Right kidney (tissue), 1 donor: ENCODE results near the gene MAGIX.
"Not testable (repeated sequence)": the region's sequence is repeated elsewhere in the genome, so short reads cannot be mapped to it uniquely, and the experiment has no call there.

ENCODE experiments used
- DNase-seq: peaks from one replicate; pipeline ENCODE4 v3.0.0-alpha.2; 2016

The MAGIX gene

GRCh38 chrX:49160908-49161307 is 1.6 kb upstream of the MAGIX start:
- DNase-seq: no peak

DNA sequence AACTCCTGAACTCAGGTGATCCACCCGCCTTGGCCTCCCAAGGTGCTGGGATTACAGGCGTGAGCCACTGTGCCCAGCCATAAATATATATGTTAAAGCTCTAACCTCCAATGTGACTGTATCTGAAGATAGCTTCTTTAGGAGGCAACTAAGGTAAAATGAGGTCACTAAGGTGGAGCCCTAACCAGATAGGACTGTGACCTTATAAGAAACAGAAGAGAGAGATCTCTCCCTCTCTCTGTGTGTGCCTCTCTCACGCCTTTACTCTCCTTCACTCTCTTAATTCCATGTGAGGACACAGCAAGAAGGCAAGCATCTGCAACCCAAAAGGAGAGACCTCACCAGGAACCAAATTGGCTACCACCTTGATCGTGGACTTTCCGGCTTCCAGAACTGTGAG is 926 bp upstream of the MAGIX start:
- DNase-seq: no peak

- DNase-seq: peak; percentile 83
These were observed 1.2 kb downstream of the MAGIX start for GRCh38 chrX:49163555-49164419.

- DNase-seq: no peak
These were observed 2.2 kb downstream of the MAGIX start for GRCh38 chrX:49164589-49165360.

DNA sequence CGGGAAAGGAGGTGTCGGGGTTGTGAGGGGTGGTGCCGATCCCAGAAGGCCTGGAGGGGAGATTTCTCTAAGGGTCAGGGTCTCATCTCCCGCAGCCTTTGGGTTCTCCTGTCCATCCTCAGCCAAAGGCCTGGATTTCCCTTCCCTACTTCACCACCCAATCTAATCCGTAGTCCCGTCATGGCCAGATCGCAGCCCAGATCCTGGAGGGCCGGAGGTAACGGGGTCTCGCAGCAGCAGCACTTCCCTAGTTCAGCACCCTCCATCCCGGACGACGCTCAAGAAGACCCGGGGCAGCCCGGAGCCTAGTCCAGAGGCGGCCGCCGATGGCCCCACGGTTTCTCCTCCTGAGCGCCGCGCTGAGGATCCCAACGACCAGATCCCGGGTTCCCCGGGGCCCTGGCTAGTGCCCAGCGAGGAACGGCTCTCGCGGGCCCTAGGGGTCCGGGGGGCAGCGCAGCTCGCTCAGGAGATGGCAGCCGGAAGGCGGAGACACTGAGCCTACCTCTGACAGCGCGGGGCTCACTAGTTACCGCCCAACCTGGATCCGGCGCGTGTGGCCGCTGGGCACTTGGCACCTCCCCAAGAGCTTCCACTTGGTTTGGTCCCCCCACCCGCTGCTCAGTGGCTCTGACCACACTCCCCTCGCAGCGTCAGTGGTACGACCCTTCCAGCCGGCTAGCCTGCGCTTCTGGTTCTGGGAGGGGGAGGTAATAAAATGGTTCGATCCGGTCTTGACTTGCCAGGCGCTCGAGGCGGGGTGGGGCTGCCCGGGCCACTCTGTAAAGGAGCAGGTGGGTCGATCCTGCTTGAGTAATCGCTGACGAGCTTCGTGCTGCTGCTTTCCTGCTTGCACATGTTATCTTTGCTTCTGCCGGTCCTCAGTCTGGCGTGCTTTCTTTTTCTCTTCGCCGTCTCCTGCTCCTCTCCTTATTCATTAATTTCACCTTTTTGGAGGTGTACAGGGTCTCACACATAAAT is 3.6 kb downstream of the MAGIX start:
- peak; percentile 75 for DNase-seq

- peak; percentile 54 for DNase-seq
These were observed 4.6 kb downstream of the MAGIX start for GRCh38 chrX:49166914-49167739.

GRCh38 chrX:49167740-49168108 is 5.2 kb downstream of the MAGIX start:
- DNase-seq: no peak

DNA sequence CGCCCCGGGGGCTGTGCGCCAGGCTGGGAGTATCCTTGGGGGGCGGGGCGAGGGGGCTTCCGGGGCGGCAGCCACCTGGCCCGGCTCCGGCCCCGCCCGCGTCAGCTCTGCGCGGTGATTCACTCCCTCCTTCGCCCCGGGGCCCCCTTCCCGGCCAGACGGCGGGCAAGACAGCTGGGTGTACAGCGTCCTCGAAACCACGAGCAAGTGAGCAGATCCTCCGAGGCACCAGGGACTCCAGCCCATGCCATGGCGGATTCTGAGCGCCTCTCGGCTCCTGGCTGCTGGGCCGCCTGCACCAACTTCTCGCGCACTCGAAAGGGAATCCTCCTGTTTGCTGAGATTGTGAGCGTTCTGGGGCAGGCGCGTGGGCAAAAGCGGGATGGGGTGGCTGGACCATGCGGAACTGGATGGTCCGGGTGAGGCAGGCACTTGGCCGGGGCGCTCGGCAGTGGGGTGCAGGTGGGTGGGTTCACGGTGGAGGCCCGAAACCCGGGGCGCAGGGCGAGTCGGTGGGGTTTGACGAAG is 9.3 kb downstream of the MAGIX start, which contains the start of gene PLP2:
Gene PLP2 (plus strand): TSS at position 147 of the 528 bp plus-strand sequence. CDS start 103 bp downstream, at position 250.
- DNase-seq: peak; percentile 59

DNA sequence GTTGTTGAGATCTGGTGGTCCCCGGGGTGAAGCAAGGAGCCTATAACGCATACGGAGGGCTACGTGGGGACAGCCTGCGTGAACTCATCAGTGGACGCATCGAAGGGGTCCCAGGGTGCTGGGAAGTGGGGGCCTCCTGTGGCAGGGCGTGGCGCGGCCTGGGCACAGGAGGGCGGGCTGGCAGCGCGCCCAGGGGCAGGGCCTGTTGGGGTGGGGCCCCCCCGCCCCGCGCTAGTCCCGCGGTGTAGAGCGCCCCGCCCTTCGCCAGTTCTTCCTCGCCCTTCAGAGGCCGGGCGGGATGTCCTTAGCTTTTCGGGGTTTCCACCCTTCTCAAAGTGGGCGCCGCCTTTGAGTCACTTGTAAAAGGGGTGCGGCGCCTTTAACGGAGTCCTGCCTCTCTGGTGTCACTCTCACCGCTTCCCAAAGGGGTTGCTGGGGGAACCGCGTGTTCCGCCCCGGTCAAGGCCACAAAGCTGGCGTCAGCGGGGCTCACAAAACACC is 9.8 kb downstream of the MAGIX start:
- DNase-seq: no peak

- not testable (repeated sequence) for DNase-seq
These were observed 11.0 kb downstream of the MAGIX start for GRCh38 chrX:49173544-49173943.

- no peak for DNase-seq
These were observed 12.2 kb downstream of the MAGIX start for GRCh38 chrX:49174723-49175122.

GRCh38 chrX:49175435-49176274 is 13.1 kb downstream of the MAGIX start:
- no peak for DNase-seq

DNA sequence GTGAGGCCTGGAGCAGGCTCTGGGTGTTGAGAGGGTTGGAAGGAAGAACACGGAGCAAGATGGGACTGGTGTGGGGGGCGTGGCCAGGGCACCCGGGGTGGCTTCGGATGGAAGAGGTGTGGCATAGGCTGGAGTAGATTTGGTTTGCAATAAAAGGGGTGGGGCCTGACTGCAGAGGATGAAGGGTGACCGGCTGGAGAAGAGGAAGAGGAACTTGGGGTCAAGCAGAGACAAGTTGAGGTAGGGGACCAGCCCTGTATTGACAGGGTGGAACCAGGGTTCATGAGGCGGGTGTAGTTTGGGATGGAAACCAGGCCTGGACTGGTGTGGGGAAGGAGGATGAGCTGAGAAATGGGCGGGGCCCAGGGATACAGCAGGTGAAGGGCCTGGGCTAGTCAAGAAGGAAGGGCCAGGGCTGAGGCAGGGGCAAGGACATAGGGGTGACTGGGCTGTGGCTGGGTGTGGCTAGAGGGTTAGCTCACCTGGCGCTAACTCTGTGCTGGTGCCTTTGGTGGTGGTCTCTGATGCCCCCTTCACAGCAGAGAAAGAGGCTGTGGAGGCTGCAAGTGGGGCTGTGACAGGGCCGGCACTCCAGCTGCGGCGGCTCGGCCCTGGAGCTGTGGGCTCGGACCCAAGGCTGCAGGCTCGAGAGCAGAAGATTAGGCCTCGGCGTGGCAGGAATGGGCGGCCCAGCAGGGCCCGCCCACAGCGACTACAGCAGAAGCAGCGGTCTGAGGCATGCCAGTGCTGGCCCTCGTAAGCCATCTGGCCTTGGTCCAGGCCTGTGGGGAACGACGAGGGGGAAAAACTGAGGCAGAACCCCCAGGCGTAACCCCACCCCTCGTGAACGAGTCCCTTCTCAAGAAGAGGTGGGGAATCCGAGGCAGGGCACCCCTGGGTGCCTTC is 14.1 kb downstream of the MAGIX start:
- no peak for DNase-seq

DNA sequence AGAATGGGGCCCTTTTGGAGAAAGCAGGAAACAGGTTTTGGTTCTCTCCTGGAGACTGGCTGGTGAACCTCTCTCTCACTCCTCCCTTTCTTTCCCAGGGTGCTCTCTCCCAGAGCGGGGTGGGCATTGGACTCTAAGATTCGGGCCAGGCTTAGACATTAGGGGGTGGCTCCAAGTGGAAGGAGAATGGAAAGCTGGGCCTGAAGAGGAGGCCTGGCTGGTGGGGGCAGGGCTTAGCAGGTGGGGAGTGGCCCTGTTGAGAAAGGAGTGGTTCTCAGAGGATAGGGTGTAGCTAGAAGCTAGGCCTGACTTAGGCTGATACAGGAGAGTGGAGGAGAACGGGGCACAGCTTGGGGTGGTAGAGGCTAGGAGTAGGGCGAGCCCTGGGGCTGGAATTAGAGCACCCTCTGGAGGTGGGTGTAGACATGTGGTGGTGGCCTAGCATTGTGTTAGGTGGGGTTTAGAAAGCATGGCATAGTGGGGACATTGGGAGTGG is 14.8 kb downstream of the MAGIX start:
- no peak for DNase-seq

DNA sequence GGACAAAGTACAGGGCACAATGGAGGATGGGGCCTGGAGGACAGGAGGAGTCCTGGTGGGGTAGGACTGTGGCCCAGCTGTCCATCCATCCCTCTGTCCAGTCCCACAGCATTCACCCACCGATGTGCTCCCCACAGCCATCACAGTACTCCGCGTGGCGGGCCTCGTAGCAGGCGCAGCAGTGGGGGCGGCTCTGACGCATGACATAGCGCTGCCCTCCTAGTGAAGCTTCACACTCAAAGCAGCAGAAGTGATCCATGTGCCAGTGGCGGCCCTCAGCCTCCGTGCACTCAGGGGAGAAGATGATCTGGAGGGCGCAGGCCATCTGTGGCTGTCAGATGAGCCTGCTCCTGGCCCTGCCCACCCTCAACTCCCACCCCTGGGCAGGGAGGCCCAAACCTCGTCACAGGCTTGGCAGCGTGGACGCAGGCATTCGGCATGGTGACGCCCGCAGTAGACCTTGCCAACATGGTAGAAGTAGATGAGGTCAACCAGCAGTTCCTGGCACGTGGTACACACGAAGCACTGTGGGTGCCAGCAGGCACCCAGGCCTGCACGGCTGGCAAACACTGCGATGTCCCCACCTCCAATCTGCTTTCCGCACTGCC is 15.4 kb downstream of the MAGIX start:
- DNase-seq: no peak

- no peak for DNase-seq
These were observed 16.0 kb downstream of the MAGIX start for GRCh38 chrX:49178537-49178936.

DNA sequence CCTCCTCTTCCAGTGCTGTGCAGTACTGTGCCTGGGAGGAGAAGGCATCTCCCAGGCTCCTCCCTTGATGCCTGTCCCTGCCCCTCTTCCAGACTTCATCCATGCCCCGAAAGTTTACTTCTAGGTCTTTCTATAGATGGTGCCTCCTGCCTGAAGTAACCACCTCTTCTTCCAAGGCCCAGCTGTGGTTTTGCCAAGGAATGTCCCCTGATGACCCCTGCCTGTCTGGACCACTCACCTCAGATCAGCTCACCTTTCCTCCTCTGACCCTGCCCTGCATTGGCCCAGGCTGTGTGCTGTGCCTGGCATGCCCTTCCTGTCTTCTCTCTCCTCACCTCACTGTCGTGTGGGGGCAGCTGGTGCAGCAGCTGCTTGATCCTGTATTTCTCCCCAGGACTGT is 16.8 kb downstream of the MAGIX start:
- DNase-seq: no peak

DNA sequence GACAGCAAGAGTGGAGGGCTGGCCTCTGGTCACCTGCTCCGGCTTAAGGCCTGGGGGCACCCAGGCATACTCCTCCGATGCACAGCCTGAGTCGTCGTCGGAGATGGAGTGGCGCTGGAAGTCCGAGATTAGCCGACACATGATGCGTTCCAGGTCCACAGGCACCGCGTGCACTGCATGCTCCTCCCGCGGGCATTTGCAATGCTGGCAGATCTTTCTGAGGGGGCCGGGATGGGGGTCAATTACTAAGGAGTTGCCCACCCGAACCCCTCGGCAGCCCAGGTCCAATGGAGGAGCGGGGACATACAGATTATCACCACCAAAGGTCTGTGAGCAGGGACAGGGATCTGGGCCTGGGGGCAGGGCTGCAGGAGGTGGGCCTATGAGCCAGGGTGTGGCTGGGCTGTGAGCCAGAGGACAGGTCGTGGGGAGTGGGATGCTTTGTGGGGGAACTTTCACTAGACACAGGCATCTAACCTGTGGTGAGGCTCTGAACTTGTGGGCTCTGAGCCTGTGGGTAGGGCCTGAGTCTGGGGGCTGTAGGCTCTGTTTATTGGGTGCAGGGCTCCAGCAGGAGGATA is 21.2 kb downstream of the MAGIX start:
- no peak for DNase-seq
